Central memory CD4-positive, alpha-beta T cell (primary cell): ENCODE results near the gene PLD1.

Experiments
- DNase-seq: peaks from one replicate; pipeline ENCODE4 v3.0.0; 2022

Gene PLD1

GRCh38 chr3:171551296-171551695, 259.0 kb downstream of the PLD1 start:
- no peak for DNase-seq
